Measurements from ENCODE around the gene SPATA9. TPM values are rescaled to one million over a fixed set of nuclear protein-coding genes. Genes with fewer than 3 reads are reported as not detected.

SPATA9 gene
- total RNA-seq, 1 experiment from 2014 or later = not detected

GRCh38 chr5:95631255-95631958, 51.4 kb downstream of the SPATA9 start:
- Histone ChIP-seq H3K4me1 (ENCODE audit: control insufficient read depth in 1 of 2, insufficient read depth in 2 of 2, low read length in 2 of 2) (peaks cover 0 to 10% of the 10 kb centered on the region in 2 experiments; a peak in 2 of 4 replicates), H4K20me1 (ENCODE audit: insufficient read depth) (no peaks in the 10 kb centered on the region), H3K36me3 (ENCODE audit: control insufficient read depth in 1 of 2, insufficient read depth in 2 of 2, low read length in 2 of 2) (no peaks in the 10 kb centered on the region), H3K79me2 (ENCODE audit: insufficient read depth, low read length) (no peaks in the 10 kb centered on the region), H3K9me3 (ENCODE audit: control insufficient read depth in 1 of 2, insufficient read depth in 1 of 2, low read depth in 1 of 2, low read length in 2 of 2) (no peaks in the 10 kb centered on the region), H3K9ac (ENCODE audit: low read length) (no peak overlapping the region), H2AFZ (ENCODE audit: low read depth, low read length, poor library complexity, severe bottlenecking) (peak overlapping the region; percentile 39), H3K27me3 (ENCODE audit: insufficient read depth, low read length) (no peaks in the 10 kb centered on the region), H3K27ac (ENCODE audit: low read depth, low read length) (no peak overlapping the region), H3K4me3 (replicated peaks in 1 of 2; ENCODE audit: low read depth in 1 of 2, low read length in 2 of 2) (no peak overlapping the region), H3K9me2 (ENCODE audit: insufficient read depth) (no peaks in the 10 kb centered on the region), H3K4me2 (ENCODE audit: low read length) (no peak overlapping the region)
- TF ChIP-seq ZNF274 (IDR thresholded peaks at IDR 0.05; ENCODE audit: low read depth, low read length) (no peak), FOSL1 (IDR thresholded peaks at IDR 0.05; ENCODE audit: low read depth) (no peak), SP1 (IDR thresholded peaks at IDR 0.05; ENCODE audit: low read depth) (no peak), ELF1 (IDR thresholded peaks at IDR 0.05; ENCODE audit: borderline replicate concordance, low read depth) (no peak), EZH2 (IDR thresholded peaks at IDR 0.05) (no peak), SRF (IDR thresholded peaks at IDR 0.05; ENCODE audit: low read depth) (no peak), EZH2phosphoT487 (IDR thresholded peaks at IDR 0.05; ENCODE audit: borderline replicate concordance) (no peak)
- DNase-seq (ENCODE audit: low read depth, low spot score) = no peak
- intact Hi-C loops (cut with micrococcal nuclease) = no loop called here
- ChIA-PET RAD21 (ENCODE audit: low non-redundant PET in 1 of 2, low total read pairs in 2 of 2, uncharacterized antibody in 2 of 2, unreplicated experiment in 2 of 2) (no interaction called here), POLR2A (no interaction called here), CTCF (interaction anchor here (1.0 kb wide), 1 partner anchor 16 kb away, joined by 3 read pairs; the partner anchor contains the start of gene RFESD)
- no peak for ATAC-seq
- BruUV-seq (replicated peaks) = no TSS peak

- Histone ChIP-seq H3K4me3 (replicated peaks in 1 of 2; ENCODE audit: low read depth in 1 of 2, low read length in 2 of 2) (no peak overlapping the region), H3K9me3 (ENCODE audit: control insufficient read depth in 1 of 2, insufficient read depth in 1 of 2, low read depth in 1 of 2, low read length in 2 of 2) (no peaks in the 10 kb centered on the region), H3K36me3 (ENCODE audit: control insufficient read depth in 1 of 2, insufficient read depth in 2 of 2, low read length in 2 of 2) (no peaks in the 10 kb centered on the region), H3K9me2 (ENCODE audit: insufficient read depth) (no peaks in the 10 kb centered on the region), H3K27ac (ENCODE audit: low read depth, low read length) (no peak overlapping the region), H3K9ac (ENCODE audit: low read length) (no peak overlapping the region), H3K27me3 (ENCODE audit: insufficient read depth, low read length) (no peaks in the 10 kb centered on the region), H3K79me2 (ENCODE audit: insufficient read depth, low read length) (no peaks in the 10 kb centered on the region), H4K20me1 (ENCODE audit: insufficient read depth) (no peaks in the 10 kb centered on the region), H2AFZ (ENCODE audit: low read depth, low read length, poor library complexity, severe bottlenecking) (no peak overlapping the region), H3K4me1 (ENCODE audit: control insufficient read depth in 1 of 2, insufficient read depth in 2 of 2, low read length in 2 of 2) (peaks cover 0 to 10% of the 10 kb centered on the region in 2 experiments; a peak in 2 of 4 replicates), H3K4me2 (ENCODE audit: low read length) (no peak overlapping the region)
- POLR2A ChIA-PET = no interaction called here
- BruUV-seq (replicated peaks) = no TSS peak
- RAD21 ChIA-PET (ENCODE audit: low non-redundant PET in 1 of 2, low total read pairs in 2 of 2, uncharacterized antibody in 2 of 2, unreplicated experiment in 2 of 2) = no interaction called here
- TF ChIP-seq CTCF (IDR thresholded peaks at IDR 0.05 in 2 of 3, conservative IDR thresholded peaks at IDR 0.05 in 1 of 3; ENCODE audit: borderline replicate concordance in 1 of 3, insufficient read depth in 1 of 3, low read depth in 2 of 3, low read length in 2 of 3) (no peak), ATF3 (IDR thresholded peaks at IDR 0.05) (no peak), EZH2 (IDR thresholded peaks at IDR 0.05) (no peak), SP1 (IDR thresholded peaks at IDR 0.05; ENCODE audit: low read depth) (no peak), POLR2A (IDR thresholded peaks at IDR 0.05; ENCODE audit: borderline replicate concordance, extremely low read depth, insufficient read depth, insufficient read length) (no peak), CBX3 (IDR thresholded peaks at IDR 0.05; ENCODE audit: low read depth) (no peak), CEBPB (IDR thresholded peaks at IDR 0.05; ENCODE audit: low read depth) (no peak), JUND (IDR thresholded peaks at IDR 0.05) (no peak), EGR1 (IDR thresholded peaks at IDR 0.05; ENCODE audit: low read depth) (no peak), TCF7L2 (IDR thresholded peaks at IDR 0.05; ENCODE audit: borderline replicate concordance, extremely low read depth, insufficient read depth, insufficient read length) (no peak), YY1 (IDR thresholded peaks at IDR 0.05; ENCODE audit: extremely low read depth, insufficient replicate concordance, low read depth, low read length) (no peak), ZFX (IDR thresholded peaks at IDR 0.05) (no peak), EZH2phosphoT487 (IDR thresholded peaks at IDR 0.05; ENCODE audit: borderline replicate concordance) (no peak), MAX (IDR thresholded peaks at IDR 0.05) (no peak)
- CTCF ChIA-PET = interaction anchor here (1.0 kb wide), 1 partner anchor 17 kb away, joined by 3 read pairs; the partner anchor contains the start of gene RFESD
- intact Hi-C loops (cut with micrococcal nuclease) = no loop called here
- DNase-seq (ENCODE audit: low read depth, low spot score) (no peak), ATAC-seq (no peak)
Measured at GRCh38 chr5:95630394-95630917, 52.3 kb downstream of the SPATA9 start.

Measured in HCT116 (cell line).